Measurements from ENCODE around the gene PRXL2A. TPM values are rescaled to one million over a fixed set of nuclear protein-coding genes. Genes with fewer than 3 reads are reported as not detected.

PRXL2A gene
- total and polyA plus RNA-seq, 9 donors = 24.8 to 58.9 (median 43.7) TPM

DNA sequence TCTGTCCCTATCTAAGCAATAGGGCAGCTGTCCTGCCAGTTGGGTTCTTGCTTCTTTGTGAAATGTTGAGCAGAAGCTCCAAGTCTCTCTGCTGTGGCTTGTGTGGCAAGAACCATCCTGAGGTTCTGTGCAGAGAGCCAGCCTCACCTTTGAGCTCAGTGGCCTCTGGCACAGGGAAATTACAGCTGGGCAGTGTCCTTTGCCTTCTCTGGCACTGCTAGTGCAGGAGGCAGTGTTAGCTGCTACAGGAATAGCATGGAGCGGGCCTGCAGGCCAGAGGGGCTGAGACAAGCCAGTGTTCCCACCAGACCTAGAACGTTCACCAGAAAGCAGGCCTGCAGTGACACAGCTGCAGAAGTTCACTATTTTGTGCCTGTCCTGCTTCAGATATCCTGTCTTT, 1.8 kb downstream of the PRXL2A start:
- Histone ChIP-seq H3K4me1 (ENCODE audit: insufficient read depth) (peaks cover 22% of the 10 kb centered on the region), H3K27me3 (no peaks in the 10 kb centered on the region), H3K27ac (no peak overlapping the region), H3K36me3 (no peaks in the 10 kb centered on the region), H3K4me3 (no peak overlapping the region), H3K9me3 (no peaks in the 10 kb centered on the region)
- WGBS, 3 donors = 62 to 77% (median 66%) methylated on average over 2 of the region's 2 CpGs
- TF ChIP-seq POLR2A (IDR thresholded peaks at IDR 0.05) (no peak), EP300 (IDR thresholded peaks at IDR 0.05) (no peak)
- TF ChIP-seq, protein P1, sequence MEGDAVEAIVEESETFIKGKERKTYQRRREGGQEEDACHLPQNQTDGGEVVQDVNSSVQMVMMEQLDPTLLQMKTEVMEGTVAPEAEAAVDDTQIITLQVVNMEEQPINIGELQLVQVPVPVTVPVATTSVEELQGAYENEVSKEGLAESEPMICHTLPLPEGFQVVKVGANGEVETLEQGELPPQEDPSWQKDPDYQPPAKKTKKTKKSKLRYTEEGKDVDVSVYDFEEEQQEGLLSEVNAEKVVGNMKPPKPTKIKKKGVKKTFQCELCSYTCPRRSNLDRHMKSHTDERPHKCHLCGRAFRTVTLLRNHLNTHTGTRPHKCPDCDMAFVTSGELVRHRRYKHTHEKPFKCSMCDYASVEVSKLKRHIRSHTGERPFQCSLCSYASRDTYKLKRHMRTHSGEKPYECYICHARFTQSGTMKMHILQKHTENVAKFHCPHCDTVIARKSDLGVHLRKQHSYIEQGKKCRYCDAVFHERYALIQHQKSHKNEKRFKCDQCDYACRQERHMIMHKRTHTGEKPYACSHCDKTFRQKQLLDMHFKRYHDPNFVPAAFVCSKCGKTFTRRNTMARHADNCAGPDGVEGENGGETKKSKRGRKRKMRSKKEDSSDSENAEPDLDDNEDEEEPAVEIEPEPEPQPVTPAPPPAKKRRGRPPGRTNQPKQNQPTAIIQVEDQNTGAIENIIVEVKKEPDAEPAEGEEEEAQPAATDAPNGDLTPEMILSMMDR (IDR thresholded peaks at IDR 0.05) = no peak
- intact Hi-C loops (cut with DNase I) = no loop called here
- no peak for DNase-seq

DNA sequence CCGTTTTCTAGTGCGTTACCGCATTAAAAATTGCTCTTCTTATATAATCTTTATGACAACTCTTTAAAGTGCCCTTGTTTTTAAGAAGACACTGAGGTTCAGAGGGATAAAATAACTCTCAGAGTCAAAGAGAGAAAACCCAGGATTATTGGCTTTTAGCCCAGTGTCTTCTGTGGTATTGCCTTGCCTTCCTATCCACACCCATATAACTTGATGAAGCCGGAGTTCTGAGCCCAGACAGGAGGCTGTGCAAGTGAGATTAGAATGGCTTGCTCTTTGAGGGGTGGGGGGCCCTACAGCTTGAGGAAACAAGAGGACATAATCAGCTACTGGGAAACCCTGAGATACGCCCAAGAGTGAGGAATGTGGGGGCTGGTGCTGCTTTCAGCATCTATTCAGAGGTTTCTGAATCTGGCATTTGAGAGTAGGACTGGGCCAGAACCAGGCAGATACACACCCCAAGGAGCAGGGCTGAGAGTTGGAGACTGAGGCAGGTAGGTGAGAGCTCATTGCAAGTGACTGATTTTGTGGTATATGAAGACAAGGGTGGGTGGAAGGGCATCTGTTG, 2.3 kb downstream of the PRXL2A start:
- Histone ChIP-seq H3K9me3 (no peaks in the 10 kb centered on the region), H3K27me3 (no peaks in the 10 kb centered on the region), H3K27ac (no peak overlapping the region), H3K4me3 (no peak overlapping the region), H3K36me3 (no peaks in the 10 kb centered on the region), H3K4me1 (ENCODE audit: insufficient read depth) (peaks cover 23% of the 10 kb centered on the region)
- no peak for TF ChIP-seq POLR2A (IDR thresholded peaks at IDR 0.05)
- TF ChIP-seq EP300 (IDR thresholded peaks at IDR 0.05) = no peak
- TF ChIP-seq, protein P1 (IDR thresholded peaks at IDR 0.05) = no peak
- DNase-seq = no peak
- intact Hi-C loops (cut with DNase I) = no loop called here
- 77 to 84% (median 77%) methylated on average over 5 of the region's 5 CpGs for WGBS, 3 donors

DNA sequence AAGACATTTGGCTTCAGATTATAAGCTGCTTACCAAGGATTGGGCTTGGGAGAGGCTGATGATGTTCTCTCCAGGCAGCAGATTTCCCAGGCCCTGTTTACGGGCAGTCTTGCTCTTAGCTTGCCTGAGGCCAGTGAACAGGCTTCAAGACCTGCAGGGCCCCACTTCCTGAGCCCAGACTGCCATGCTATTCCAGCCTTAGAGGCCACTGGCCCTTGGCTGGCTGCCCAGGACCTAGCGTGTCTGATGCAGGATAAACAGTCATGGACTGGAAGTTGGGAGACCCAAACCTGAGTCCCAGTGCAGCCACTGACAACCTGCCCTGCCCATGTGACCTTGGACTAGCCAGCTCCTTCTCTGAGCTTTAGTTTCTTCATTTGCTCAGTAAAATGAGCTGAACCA, 2.9 kb downstream of the PRXL2A start:
- Histone ChIP-seq H3K27ac (no peak overlapping the region), H3K4me1 (ENCODE audit: insufficient read depth) (peaks cover 27% of the 10 kb centered on the region), H3K27me3 (no peaks in the 10 kb centered on the region), H3K36me3 (no peaks in the 10 kb centered on the region), H3K9me3 (no peaks in the 10 kb centered on the region), H3K4me3 (no peak overlapping the region)
- DNase-seq = peak in 4 of 5 donors; percentile 39 to 71 (median 64)
- WGBS, 3 donors = 56 to 62% (median 58%) methylated on average over 2 of the region's 2 CpGs
- intact Hi-C loops (cut with DNase I) = no loop called here
- TF ChIP-seq, protein P1 (IDR thresholded peaks at IDR 0.05) = no peak
- TF ChIP-seq EP300 (IDR thresholded peaks at IDR 0.05) = no peak
- no peak for TF ChIP-seq POLR2A (IDR thresholded peaks at IDR 0.05)

DNA sequence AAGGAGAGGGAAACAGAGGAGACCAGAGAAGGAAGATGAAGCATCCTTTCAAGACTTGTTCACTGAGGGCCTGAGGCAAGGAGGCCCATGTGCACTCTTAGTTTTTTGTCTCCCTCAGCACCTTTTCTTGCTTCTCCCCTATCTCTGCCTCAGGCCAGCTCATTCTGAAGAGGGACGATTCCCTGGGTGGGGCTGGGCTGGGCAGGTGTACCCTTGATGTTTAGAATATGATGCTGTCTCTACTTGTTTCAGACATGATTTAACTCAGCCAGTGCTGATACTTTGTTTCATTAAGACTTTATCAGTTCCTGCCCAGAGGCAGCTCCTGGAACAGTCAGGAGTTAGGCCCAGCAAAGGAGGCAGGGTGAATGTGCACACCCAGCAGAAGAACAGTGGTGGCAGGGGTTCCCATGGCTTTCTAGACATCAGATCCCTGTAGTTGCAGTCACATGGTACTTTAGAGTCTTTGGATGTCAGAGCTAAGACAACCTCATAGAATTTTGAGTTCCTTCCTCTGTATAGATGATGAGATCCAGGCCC, 3.4 kb downstream of the PRXL2A start:
- Histone ChIP-seq H3K36me3 (no peaks in the 10 kb centered on the region), H3K27me3 (no peaks in the 10 kb centered on the region), H3K27ac (no peak overlapping the region), H3K4me1 (ENCODE audit: insufficient read depth) (peaks cover 30% of the 10 kb centered on the region), H3K4me3 (no peak overlapping the region), H3K9me3 (no peaks in the 10 kb centered on the region)
- TF ChIP-seq EP300 (IDR thresholded peaks at IDR 0.05) (no peak), POLR2A (IDR thresholded peaks at IDR 0.05) (no peak)
- TF ChIP-seq, protein P1 (IDR thresholded peaks at IDR 0.05) = no peak
- no peak for DNase-seq
- intact Hi-C loops (cut with DNase I) = no loop called here
- 93 to 100% (median 95%) methylated on average over 1 of the region's 1 CpG for WGBS, 3 donors
